ENCODE results near the gene GON7.

GRCh38 chr14:93232159-93232558 is 25.3 kb upstream of the GON7 start:
- TF ChIP-seq POLR2A (IDR thresholded peaks at IDR 0.05) = no peak
- TF ChIP-seq CTCF (IDR thresholded peaks at IDR 0.05) = no peak
